DMS 273 (cell line): Measurements from ENCODE around the gene PSMC3.

Experiments
- DNase-seq: peaks from one replicate; lab custom pipeline; 2025; ENCODE audit not compliant: unreplicated experiment; lab: John Stamatoyannopoulos, UW

The PSMC3 gene

DNA sequence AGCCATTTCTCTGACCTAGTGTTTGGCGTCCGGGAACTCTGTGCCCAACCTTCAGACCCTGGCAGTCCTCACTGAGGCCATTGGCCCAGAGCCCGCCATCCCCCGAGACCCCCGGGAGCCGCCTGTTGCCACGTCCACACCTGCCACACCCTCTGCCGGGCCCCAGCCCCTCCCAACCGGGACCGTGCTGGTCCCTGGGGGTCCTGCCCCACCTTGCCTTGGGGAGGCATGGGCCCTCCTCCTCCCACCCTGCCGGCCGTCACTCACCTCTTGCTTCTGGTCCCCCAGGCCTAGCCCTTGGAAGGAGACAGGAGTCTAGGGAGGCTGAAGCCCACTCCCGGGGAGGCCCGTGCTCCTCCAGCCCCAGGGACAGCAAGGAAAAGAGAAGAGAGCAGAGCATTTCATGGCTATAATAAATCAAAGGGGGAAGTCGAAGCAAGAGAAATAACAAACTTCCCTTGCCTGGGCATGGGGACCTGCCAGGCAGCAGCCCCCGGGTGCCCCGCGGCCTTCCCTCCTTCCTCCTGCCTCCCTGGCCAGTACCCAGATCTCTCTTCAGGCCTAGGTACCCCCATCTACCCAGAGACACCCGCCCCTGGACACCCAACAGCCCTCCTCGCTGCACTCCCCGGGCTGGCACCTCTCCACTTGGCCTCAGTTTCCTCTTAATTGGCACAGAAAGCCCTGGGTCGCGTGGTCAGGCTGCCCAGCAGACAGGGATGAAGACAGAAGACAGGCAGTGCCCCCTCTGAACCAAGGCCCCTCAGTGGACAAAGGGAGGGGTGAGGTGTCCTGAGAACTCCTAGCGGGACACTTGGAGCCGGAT, 30.8 kb downstream of the PSMC3 start:
- no peak for DNase-seq

DNA sequence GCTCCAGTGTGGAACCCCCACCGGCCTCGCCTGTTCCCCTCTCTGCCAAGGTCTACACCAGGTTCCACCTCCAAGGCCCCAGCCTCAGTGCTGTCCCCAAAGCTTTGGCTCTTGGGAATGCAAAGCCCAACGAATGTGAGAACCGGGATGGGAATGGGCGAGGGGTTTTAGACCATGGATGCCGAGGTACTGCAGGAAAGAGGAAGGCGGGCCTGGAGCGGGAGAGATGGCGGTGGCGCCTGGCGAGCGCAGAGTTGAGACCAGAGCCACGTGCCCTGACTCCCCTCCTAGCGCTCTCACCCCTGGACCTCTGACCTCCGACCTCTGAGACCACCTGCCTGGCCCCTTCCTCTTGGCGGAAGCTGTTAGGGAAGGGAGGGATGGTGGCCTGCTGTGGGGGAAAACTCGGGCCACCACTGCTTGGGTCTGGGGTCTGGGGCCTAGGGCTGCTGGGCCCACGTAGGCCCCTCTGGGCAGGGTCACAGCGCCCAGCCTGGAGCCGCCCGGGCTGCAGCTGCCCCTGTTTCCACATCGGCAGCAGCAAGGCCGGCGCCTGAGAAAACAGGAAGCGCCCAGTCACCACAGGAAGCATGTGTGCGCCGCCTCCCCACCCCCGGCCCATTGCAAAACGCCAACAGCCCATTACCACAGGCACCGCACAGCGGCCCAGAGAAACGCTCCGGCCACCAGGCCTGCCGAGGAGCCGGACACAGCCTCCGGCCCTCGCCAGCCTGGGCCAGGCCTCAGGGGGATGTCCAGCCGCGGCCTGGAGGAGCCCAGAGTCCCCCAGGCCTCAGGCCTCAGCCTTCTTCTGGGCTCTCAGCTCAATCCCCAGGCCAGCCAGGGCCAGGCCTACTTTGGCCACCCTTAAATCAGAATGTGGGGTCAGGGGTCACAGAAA, 31.7 kb downstream of the PSMC3 start:
- DNase-seq, result no peak

- DNase-seq, result no peak
These were observed 32.3 kb downstream of the PSMC3 start for GRCh38 chr11:47394050-47394321.

DNA sequence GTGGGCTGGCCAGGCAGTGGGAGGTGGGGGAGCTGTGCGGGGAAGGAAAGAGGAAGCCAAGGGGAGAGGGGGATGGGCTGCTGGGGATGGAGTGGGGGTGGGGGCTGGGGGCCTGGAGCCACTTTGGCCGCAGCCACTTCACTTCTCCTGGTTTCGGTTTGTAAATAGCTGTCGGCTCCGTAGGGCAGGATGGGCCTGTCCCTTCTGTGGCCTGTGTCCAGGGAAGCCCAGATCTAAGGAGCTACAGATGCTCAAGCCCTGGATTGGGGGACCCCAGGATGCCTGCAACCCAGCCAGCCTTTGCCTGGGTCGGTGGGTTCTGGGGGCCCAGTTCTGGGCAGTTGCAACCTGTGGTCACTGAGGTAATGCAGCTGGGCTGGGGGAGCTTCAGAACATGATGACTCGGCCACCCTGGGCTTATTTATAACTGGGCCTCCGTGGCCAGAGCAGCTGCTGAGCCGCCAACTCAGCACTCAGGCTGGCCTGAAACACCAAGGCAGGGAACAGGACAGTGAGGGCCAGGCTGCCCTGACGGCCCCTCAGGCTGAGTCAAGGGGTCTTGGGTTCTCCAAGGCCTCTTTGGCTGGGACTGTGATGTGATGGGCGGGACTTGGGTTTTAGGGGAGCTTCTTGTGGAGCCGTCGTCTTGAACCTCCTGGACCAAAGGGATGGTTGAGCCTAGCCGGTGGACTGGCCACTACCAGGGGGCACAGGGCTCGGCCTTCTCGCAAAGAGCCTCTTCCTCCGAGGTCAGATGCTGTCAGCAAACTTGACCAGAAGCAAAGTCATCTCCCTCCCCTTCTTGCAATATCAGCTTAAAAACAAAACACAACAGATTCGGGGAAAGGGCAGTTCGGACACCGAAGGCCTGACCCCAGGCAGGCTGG, 32.8 kb downstream of the PSMC3 start:
- no peak for DNase-seq

DNA sequence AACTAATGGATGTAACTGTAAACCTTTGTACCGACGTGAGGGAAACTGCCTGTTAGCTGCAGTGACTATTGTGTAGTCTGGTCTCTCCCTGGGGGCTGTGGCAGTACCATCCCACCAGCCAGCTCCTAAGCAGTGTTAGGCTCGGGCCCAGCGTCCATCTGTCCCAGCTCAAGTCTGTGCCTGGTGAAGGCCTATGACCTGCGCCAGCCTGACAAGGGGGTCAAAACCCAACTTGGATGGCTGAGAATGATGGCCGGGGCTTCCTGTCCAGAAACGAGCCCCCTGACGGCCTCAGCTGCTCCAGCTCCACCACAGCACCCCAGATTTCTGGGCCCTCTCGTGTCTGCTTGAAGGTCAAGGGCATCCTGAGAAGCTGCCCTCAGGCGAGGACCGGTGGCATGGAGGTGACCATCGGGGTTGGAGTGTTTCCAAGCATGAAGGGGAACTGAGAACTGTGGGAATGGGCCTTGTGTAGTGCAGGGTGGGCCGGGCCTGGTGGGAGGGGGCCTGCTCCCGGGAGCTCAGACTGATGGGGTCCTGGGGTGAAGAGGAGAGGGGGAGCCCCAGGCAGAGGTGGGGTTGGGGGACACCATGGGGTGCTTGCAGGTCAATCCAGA, 33.6 kb downstream of the PSMC3 start:
- no peak for DNase-seq

DNA sequence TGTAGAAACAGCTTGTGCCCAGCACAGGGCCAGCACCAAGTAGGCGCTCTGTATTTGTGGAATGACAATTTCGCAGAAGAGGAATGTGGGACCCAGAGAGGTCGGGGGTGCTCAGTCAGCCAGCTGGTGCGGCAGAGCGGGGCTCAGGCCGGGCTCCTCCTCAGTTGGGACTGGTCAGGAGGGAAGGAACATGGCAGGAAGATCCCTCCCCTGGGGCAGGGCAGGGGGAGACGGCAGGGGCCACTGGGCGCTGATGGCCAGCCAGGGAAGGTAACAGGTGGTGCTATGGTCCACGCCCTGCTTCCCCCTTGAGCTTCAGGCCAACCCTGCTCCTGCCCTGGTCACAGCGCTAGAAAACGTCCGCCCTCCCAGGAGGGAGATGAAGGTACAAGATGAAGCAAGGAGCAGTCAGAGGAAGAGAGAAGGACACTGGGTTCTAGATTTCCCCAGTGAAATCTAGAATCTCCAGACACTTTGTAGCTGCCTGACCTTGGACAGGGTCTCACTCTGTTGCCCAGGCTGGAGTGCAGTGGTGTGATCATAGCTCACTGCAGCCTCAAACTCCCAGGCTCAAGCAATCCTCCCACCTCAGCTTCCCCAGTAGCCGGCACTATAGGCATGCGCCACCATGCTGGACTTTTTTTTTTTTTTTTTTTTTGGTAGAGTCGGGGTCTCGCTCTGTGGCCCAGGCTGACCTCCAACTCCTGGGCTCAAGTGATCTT, 34.4 kb downstream of the PSMC3 start:
- DNase-seq, result no peak

- no peak for DNase-seq
These were observed 35.1 kb downstream of the PSMC3 start for GRCh38 chr11:47391077-47391583.

- no peak for DNase-seq
These were observed 35.8 kb downstream of the PSMC3 start for GRCh38 chr11:47390422-47390760.

DNA sequence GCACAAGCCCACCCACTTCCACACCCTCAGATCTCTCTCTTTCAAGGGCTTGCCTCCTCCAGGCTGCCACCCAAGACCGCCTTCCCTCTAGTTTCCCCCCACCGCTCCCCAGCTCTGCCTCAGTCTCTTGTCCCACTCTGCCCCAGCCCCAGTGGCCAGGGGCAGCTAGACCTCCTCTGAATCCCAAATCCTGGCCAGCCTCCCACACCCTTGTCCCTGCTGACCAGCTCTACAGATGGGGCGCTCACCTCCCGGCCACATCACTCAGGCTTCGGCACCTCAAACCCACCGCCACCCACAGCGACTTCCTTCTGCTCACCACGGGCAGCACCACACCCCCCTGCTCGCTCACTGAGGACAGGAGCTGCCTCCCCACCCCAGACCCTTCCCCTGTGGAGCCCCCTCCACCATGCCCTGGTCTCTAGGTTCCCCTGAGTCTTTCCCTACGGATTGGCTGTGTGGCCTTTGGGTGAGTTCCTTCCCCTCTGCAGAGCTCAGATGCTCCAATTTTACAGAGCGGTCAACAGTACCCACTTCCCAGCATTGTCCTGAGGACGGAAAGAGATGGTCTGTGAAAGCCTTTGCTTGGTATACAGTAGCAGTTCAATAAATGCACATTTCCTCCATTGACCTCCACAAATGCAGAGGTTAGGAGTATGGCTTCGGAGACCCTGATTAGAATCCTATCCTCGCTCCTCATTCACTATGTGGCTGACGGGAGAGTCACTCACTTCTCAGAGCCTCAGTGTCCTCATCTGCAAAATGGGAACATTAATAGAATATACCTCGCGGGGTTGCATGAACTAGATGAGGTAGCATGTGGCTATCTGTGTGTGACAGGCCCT, 36.4 kb downstream of the PSMC3 start:
- no peak for DNase-seq

GRCh38 chr11:47388697-47389576, 37.3 kb downstream of the PSMC3 start:
- no peak for DNase-seq

DNA sequence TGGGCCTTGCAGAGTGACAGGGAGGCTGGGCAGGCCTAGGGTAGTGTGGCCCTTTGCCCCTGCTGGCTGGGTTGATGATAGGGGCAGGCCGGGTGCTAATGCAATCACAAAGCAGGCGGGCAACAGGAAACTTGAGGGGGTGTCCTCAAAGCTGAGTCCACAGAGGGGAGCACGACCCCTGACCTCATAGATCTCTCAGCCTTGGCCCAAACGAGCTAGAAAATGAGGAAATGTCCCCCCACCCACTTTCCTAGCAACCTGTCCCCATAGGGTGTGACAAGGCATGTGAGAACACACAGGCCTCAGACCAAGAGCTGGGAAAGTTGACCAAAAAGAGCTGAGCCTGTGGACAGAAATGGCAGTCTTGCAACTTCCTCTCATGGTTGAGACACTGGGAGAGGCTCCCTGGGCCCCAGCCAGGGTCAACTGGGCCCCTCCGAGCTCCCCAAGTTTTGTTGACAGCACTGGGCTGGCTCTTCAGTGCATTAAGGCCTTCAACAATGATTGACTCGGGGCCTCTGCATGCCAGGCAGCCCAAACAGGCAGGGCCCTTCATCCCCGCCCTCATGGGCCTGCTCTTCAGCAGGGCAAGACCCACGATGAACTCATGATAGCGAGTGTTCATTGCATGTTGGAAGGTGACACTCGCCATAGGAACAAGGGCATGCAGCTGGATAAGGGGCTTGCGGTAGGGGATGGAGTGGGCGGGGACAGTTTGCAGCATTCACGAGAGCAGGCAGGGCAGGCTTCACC, 38.1 kb downstream of the PSMC3 start:
- DNase-seq, result no peak

DNA sequence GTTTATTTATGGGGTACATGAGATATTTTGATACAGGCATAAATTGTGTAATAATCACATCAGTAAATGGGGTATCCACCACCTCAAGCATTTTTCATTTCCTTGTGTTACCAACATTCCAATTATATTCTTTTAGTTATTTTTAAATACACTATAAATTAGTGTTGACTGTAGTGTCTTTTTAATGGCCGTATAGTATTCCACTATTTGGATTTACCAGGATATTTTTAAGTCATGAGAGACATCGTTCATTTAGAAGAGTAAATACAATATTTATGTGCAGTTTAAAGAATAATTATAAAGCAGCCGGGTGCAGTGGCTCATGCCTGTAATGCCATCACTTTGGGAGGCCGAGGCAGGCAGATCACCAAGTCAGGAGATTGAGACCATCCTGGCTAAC, 41.7 kb downstream of the PSMC3 start:
- no peak for DNase-seq

- no peak for DNase-seq
These were observed 43.2 kb downstream of the PSMC3 start for GRCh38 chr11:47383071-47383470.

- DNase-seq, result no peak
These were observed 46.2 kb downstream of the PSMC3 start for GRCh38 chr11:47380078-47380477.

DNA sequence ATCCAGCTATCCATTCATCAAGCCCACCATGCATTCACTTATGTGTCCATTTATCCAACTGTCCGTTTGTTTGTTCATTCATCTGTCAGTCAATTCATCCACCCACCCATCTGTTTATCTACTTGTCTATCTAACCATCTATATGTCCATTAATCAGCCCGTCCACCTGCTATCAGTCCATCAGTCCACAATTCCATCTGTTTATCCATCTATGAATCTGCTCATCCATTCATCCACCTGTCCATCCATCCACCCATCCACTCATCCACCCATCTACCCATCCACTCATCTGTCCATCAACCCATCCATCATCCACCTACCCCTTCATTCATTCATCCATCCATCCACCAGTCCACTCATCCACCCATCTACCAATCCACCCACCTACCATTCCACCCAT, 46.9 kb downstream of the PSMC3 start:
- DNase-seq, result no peak

DNA sequence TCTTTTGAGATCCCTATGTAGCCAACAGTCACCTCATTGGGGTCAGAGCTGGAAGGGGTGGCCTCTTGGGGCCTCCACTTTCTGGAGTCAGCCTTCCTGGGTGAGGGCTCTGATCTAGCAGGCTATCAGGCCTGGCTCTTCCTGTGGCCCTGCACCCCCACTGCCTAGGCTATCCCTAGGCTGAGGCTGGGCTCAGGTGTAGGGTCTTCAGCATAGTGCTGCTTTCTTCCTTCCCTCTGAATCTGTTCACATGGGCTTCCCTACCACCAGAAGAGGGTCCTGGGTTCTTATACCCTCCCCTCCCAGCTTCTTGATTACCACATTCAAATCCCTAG, 47.4 kb downstream of the PSMC3 start:
- DNase-seq, result no peak

DNA sequence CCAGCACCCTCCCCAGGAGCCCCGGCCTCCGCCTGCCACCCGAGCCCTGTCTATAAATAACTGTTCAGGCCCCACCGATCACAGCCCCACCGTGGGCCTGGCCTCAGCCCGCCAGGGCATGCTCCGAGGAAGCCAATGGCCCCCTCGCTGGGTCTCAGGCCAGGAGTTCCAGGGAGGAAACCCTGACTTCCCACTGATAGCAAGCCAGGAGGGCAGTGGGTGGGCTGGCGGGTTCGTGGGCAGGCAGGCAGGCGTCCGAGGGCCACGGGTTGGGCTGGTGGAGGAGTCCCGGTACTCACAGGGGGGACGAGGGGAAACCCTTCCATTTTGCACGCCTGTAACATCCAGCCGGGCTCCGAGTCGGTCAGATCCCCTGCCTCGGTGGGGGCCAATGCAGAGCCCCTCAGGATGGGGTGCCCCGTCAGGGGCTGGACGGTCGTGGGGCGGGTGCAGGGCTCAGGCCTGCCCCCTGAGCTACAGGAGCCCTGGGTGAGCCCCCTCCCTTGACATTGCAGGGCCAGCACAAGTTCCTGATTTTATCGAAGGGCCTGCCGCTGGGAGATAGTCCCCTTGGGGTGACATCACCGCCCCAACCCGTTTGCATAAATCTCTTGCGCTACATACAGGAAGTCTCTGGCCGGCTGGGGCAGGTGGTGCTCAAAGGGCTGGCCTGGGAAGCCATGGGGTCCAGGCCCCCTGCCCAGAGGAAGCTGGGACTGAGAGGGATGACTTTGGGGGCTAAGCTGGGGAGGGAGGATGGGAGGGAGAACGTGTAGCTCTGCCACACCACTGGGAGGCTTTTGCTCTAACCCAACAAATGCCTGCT, 48.0 kb downstream of the PSMC3 start, which contains the start of gene SPI1:
TSS of gene SPI1 (minus strand) at position 538 of the 826 bp plus-strand sequence. CDS start at position 344, 194 bp downstream.
- no peak for DNase-seq
